ENCODE data around the gene KCNN1.
A peak's percentile ranks its signal among the peaks of the same experiment; 100 is the strongest.

The KCNN1 gene

DNA sequence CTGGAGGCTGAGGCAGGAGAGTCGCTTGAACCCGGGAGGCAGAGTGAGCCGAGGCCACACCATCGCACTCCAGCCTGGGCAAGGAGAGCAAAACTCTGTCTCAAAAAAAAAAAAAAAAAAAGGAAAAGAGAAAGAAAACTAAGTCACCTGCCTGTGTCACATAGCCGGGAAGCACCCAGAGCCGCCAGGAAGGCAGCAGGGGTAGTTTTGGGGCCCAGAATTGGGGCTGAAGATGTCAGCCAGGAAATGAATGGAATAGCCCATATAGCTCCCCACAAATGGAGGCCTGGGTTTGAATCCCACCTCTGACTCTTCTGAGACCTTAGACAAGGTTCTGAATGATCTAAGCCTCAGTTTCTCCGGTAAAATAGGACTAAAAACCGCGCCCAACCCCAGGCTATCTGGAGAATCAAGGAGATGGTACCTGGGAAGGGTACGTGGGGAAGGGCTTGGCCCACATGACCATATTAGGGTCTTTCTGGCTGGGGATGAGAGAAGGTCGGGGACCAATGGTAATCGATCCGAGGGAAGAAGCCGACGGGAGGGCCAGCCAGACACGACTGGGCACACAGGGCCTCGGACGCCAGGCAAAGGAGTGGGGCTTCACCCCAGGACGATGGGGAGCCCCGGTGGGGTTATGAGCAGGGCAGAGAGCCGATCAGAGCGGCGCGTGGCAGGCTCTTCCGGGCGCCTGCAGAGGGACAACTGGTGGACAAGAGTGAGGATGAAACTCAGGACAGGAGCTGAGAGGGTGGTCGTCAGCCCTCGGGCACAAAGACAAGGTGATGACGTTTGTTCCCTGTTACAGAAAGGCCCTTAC is 19.7 kb upstream of the KCNN1 start:
- peak; percentile 73 for DNase-seq (ENCODE audit: extremely low read depth, insufficient read length)
- Histone ChIP-seq H3K36me3 (ENCODE audit: control insufficient read depth, insufficient read depth, low read length) (peaks cover 9% of the 10 kb centered on the region), H3K4me3 (replicated peaks; ENCODE audit: low read depth, low read length) (peak overlapping the region; percentile 61), H3K27me3 (replicated peaks; ENCODE audit: control insufficient read depth, insufficient read depth, low read length) (no peaks in the 10 kb centered on the region; the same call in 1 of the 2 replicates)
- TF ChIP-seq, protein P1, sequence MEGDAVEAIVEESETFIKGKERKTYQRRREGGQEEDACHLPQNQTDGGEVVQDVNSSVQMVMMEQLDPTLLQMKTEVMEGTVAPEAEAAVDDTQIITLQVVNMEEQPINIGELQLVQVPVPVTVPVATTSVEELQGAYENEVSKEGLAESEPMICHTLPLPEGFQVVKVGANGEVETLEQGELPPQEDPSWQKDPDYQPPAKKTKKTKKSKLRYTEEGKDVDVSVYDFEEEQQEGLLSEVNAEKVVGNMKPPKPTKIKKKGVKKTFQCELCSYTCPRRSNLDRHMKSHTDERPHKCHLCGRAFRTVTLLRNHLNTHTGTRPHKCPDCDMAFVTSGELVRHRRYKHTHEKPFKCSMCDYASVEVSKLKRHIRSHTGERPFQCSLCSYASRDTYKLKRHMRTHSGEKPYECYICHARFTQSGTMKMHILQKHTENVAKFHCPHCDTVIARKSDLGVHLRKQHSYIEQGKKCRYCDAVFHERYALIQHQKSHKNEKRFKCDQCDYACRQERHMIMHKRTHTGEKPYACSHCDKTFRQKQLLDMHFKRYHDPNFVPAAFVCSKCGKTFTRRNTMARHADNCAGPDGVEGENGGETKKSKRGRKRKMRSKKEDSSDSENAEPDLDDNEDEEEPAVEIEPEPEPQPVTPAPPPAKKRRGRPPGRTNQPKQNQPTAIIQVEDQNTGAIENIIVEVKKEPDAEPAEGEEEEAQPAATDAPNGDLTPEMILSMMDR (IDR thresholded peaks at IDR 0.05; ENCODE audit: insufficient read depth, low read length, poor library complexity, severe bottlenecking): peak; percentile 5

DNA sequence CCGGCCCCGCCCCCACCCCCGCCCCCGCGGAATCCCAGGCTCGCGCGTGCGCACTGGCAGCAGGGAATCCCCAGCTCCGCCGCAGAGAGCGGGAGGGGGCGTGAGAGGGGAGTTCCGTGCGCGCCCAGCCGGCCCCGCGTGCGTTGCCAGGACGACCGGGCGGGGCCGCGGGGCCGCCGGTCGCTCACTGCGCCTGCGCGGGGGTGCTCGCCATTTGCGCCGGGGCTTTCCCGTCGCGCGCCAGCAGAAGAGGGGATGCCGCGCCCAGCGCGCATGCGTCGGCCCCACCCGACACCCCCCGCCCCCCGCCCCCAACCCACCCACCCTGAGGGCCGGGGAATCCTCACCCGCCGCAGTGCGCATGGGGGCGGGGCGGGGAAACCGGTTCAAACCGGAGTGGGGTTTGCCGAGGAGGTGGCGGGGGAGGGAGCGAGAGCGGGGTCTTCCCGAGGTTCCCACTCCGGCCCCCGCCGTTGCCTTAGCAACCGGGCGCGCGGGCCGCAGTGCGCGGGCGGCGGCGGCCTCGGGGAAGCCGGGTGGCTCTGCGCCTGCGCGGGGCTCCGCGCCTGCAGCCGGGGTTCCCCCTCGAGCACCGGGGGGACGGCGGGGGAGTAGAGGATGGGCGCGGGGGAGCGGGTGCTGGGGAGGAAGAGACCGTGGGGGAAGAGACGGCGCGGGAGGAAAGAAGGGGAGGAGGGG is 18.9 kb upstream of the KCNN1 start:
- TF ChIP-seq, protein P1 (IDR thresholded peaks at IDR 0.05; ENCODE audit: insufficient read depth, low read length, poor library complexity, severe bottlenecking): no peak
- Histone ChIP-seq H3K4me3 (replicated peaks; ENCODE audit: low read depth, low read length) (peak overlapping the region; percentile 61), H3K36me3 (ENCODE audit: control insufficient read depth, insufficient read depth, low read length) (peaks cover 5% of the 10 kb centered on the region), H3K27me3 (replicated peaks; ENCODE audit: control insufficient read depth, insufficient read depth, low read length) (no peaks in the 10 kb centered on the region; the same call in 1 of the 2 replicates)
- DNase-seq (ENCODE audit: extremely low read depth, insufficient read length): peak; percentile 95

DNA sequence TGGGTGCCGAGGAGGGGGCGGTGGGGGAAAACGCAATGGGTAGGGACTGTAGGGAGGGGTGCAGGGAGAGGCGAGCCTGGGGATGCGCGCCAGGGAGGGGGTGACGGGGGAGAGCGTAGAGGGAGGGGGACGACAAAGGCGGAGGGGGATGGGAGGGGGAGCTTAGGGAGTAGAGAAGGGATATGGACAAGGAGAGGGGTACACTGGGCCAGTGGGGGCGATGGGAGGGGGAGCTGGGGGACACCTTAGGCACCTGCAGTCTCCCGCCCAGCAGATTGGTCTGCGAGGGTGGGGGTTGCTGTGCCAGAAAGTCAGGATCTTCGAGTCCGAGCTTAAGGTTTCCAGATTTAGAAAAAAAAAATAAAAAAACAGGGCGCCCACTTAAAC is 18.4 kb upstream of the KCNN1 start:
- peak overlapping the region; percentile 58 for H3K4me3 ChIP-seq (replicated peaks; ENCODE audit: low read depth, low read length)
- H3K36me3 ChIP-seq (ENCODE audit: control insufficient read depth, insufficient read depth, low read length): peaks cover 5% of the 10 kb centered on the region
- no peaks in the 10 kb centered on the region; the same call in 1 of the 2 replicates for H3K27me3 ChIP-seq (replicated peaks; ENCODE audit: control insufficient read depth, insufficient read depth, low read length)
- TF ChIP-seq, protein P1 (IDR thresholded peaks at IDR 0.05; ENCODE audit: insufficient read depth, low read length, poor library complexity, severe bottlenecking): no peak
- DNase-seq (ENCODE audit: extremely low read depth, insufficient read length): no peak

DNA sequence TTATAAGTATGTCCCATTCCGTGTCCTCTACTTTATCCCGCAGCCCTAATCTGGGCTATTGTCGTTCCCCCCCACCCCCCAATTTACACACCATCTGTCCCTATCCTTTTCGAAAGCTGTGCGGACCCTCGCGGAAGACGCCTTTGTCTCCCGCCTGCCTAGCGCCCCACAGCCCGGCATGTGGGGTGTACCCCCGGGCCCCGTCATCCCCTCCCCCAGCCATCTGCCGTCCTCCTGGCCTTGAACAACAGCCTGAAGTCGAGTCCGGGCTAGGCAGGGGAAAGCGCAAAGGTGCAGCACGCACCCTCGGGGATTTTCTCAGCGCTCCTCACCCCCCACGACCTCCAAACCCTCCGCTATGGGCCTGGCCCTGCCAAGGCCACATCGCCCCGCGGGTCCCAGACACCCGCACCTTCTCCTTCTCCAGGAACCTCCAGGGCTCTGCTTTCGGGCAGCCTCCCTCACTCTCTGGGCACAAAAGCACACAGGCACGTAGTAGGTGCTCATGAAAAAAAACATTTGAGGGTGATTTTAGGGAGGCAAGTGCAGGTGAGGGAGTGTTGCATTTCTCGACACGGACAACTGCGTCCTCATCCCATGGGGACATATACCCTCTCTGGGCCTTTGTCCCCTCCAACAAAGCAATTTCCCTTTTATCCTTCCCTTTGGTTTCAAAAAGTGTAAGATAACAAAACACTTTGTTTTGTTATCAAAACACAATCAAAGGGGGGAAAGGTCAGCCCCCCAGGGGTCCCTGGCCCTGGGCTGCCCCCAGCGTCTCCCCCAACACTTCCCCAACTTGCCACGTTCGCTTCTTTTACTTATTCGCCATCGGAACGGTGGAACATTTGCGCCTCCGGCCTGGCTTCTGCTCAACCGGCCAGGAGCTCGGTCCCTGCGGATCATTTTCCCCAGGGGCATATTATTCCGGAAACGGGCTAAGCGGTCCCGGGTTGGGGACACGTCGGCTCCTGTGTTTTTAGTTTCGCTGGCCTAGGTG is 17.7 kb upstream of the KCNN1 start:
- TF ChIP-seq, protein P1 (IDR thresholded peaks at IDR 0.05; ENCODE audit: insufficient read depth, low read length, poor library complexity, severe bottlenecking): no peak
- H3K4me3 ChIP-seq (replicated peaks; ENCODE audit: low read depth, low read length): no peak overlapping the region; the same call in 1 of the 2 replicates
- H3K27me3 ChIP-seq (replicated peaks; ENCODE audit: control insufficient read depth, insufficient read depth, low read length): no peaks in the 10 kb centered on the region; the same call in 1 of the 2 replicates
- peak; percentile 44 for DNase-seq (ENCODE audit: extremely low read depth, insufficient read length)
- H3K36me3 ChIP-seq (ENCODE audit: control insufficient read depth, insufficient read depth, low read length): peaks cover 2% of the 10 kb centered on the region

DNA sequence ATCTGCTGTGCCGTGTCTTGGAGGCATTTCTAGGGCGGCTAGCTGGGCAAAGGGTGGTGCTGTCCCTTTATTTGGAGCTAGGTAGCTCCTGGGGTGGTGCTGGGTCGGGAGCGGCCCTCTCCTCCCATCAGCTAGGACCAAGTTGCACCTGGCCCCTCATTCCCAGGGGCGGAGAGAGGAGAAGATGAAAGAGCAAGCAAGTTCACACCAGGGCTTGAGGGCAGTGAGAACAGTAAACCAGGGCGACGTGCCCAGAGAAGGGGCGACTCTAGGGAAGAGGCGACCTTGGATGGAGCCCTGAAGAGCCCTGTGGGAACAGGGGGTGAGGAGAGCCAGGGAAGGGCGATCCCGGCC is 17.0 kb upstream of the KCNN1 start:
- no peaks in the 10 kb centered on the region; the same call in 1 of the 2 replicates for H3K27me3 ChIP-seq (replicated peaks; ENCODE audit: control insufficient read depth, insufficient read depth, low read length)

More for the DNA sequence above, 17.0 kb upstream of the KCNN1 start:
- no peak overlapping the region for H3K4me3 ChIP-seq (replicated peaks; ENCODE audit: low read depth, low read length)
- TF ChIP-seq, protein P1 (IDR thresholded peaks at IDR 0.05; ENCODE audit: insufficient read depth, low read length, poor library complexity, severe bottlenecking): no peak
- no peaks in the 10 kb centered on the region for H3K36me3 ChIP-seq (ENCODE audit: control insufficient read depth, insufficient read depth, low read length)
- no peak for DNase-seq (ENCODE audit: extremely low read depth, insufficient read length)

Measured in GM06990 (cell line).